ENCODE data around the gene ABR.
A peak's percentile ranks its signal among the peaks of the same experiment; 100 is the strongest.
"Not testable (repeated sequence)": the region's sequence is repeated elsewhere in the genome, so short reads cannot be mapped to it uniquely, and the experiment has no call there.

The ABR gene

GRCh38 chr17:1154704-1155103 is 25.1 kb downstream of the ABR start:
- TF ChIP-seq, protein P1, sequence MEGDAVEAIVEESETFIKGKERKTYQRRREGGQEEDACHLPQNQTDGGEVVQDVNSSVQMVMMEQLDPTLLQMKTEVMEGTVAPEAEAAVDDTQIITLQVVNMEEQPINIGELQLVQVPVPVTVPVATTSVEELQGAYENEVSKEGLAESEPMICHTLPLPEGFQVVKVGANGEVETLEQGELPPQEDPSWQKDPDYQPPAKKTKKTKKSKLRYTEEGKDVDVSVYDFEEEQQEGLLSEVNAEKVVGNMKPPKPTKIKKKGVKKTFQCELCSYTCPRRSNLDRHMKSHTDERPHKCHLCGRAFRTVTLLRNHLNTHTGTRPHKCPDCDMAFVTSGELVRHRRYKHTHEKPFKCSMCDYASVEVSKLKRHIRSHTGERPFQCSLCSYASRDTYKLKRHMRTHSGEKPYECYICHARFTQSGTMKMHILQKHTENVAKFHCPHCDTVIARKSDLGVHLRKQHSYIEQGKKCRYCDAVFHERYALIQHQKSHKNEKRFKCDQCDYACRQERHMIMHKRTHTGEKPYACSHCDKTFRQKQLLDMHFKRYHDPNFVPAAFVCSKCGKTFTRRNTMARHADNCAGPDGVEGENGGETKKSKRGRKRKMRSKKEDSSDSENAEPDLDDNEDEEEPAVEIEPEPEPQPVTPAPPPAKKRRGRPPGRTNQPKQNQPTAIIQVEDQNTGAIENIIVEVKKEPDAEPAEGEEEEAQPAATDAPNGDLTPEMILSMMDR (IDR thresholded peaks at IDR 0.05; ENCODE audit: low read length): no peak
- no peak for TF ChIP-seq EZH2 (optimal IDR thresholded peaks at IDR 0.05; ENCODE audit: low read depth, low read length)
- no peak for TF ChIP-seq EZH2phosphoT487 (IDR thresholded peaks at IDR 0.05; ENCODE audit: low read length)
- no peaks in the 10 kb centered on the region for H3F3A ChIP-seq (ENCODE audit: insufficient read depth, low read length)
- no peak for DNase-seq
- no peak overlapping the region for H3K9ac ChIP-seq (ENCODE audit: low read length)
- H3K9me3 ChIP-seq (replicated peaks; ENCODE audit: insufficient read depth, low read length): no peaks in the 10 kb centered on the region
- no peaks in the 10 kb centered on the region for H4K20me1 ChIP-seq (ENCODE audit: insufficient read depth, low read length)
- H3K27me3 ChIP-seq (replicated peaks; ENCODE audit: insufficient read depth, low read length): peaks cover 93% of the 10 kb centered on the region
- no peak overlapping the region for H3K4me2 ChIP-seq (ENCODE audit: low read depth, low read length)
- no peak overlapping the region for H3K4me3 ChIP-seq (ENCODE audit: low read length)
- no peaks in the 10 kb centered on the region for H3K9me2 ChIP-seq (replicated peaks; ENCODE audit: insufficient read depth, low read length)
- no peak overlapping the region for H2AFZ ChIP-seq (ENCODE audit: low read length)
- no peak overlapping the region for H3K27ac ChIP-seq (ENCODE audit: low read length)
- H3K36me3 ChIP-seq (replicated peaks; ENCODE audit: insufficient read depth, low read length): no peaks in the 10 kb centered on the region
- H3K4me1 ChIP-seq (ENCODE audit: low read length): 0 out of 2 replicates have a peak, but pooled peaks cover 3% of the 10 kb centered on the region
- no peaks in the 10 kb centered on the region for H3K79me2 ChIP-seq (ENCODE audit: low read length)

DNA sequence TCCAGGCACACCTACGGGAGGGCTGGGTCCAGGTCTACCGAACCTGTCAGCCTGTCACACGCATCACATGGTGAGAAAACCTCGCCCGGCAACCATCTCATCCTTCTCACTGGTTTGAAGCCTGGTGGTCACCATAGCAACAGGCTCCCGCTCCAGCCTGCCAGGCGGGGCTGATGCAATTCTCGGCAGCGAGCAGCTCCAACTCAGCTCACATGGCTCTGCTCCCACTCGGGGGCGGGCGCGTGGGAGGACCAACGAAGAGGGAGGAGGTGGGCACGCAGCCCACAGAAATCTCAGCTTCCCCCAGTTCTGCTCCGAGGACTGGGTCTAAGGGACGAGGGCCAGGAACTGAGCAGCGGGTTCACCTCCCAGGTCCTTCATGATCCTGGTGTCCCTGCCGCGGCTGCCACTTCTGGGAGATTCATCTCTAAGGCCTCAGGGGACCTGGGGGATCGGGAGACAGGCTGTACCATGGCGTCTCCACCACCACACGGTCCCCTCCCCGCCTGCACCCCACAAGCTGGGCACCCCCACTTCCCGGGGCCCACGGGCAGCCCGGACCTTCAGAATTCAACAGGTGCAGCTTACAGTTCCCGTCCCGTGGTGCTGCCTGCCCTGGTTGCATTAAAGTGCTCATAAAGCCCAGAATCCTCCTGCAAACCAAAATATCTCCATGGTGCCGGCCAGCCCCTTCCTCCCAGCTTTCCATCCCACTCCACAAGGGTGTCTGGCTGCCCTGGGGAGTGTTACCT is 25.8 kb downstream of the ABR start:
- DNase-seq: no peak
- TF ChIP-seq, protein P1 (IDR thresholded peaks at IDR 0.05; ENCODE audit: low read length): no peak
- no peak for TF ChIP-seq EZH2 (optimal IDR thresholded peaks at IDR 0.05; ENCODE audit: low read depth, low read length)
- no peak for TF ChIP-seq EZH2phosphoT487 (IDR thresholded peaks at IDR 0.05; ENCODE audit: low read length)
- H3K9me2 ChIP-seq (replicated peaks; ENCODE audit: insufficient read depth, low read length): no peaks in the 10 kb centered on the region
- H3K9me3 ChIP-seq (replicated peaks; ENCODE audit: insufficient read depth, low read length): no peaks in the 10 kb centered on the region
- H3K4me3 ChIP-seq (ENCODE audit: low read length): no peak overlapping the region
- no peaks in the 10 kb centered on the region for H4K20me1 ChIP-seq (ENCODE audit: insufficient read depth, low read length)
- no peaks in the 10 kb centered on the region for H3K36me3 ChIP-seq (replicated peaks; ENCODE audit: insufficient read depth, low read length)
- H3K4me1 ChIP-seq (ENCODE audit: low read length): 0 out of 2 replicates have a peak, but pooled peaks cover 3% of the 10 kb centered on the region
- no peak overlapping the region for H2AFZ ChIP-seq (ENCODE audit: low read length)
- H3K9ac ChIP-seq (ENCODE audit: low read length): no peak overlapping the region
- no peak overlapping the region for H3K27ac ChIP-seq (ENCODE audit: low read length)
- peaks cover 95% of the 10 kb centered on the region for H3K27me3 ChIP-seq (replicated peaks; ENCODE audit: insufficient read depth, low read length)
- no peaks in the 10 kb centered on the region for H3K79me2 ChIP-seq (ENCODE audit: low read length)
- H3F3A ChIP-seq (ENCODE audit: insufficient read depth, low read length): no peaks in the 10 kb centered on the region
- peak overlapping the region; percentile 27; the same call in 1 of the 2 replicates for H3K4me2 ChIP-seq (ENCODE audit: low read depth, low read length)

- H3K79me2 ChIP-seq (ENCODE audit: low read length); H3K36me3 ChIP-seq (replicated peaks; ENCODE audit: insufficient read depth, low read length): not testable (repeated sequence)
- H3K27me3 ChIP-seq (replicated peaks; ENCODE audit: insufficient read depth, low read length): peaks cover 93% of the 10 kb centered on the region
Observed at GRCh38 chr17:1152582-1152981, 27.2 kb downstream of the ABR start.

More at GRCh38 chr17:1152582-1152981, 27.2 kb downstream of the ABR start:
- H3K9ac ChIP-seq (ENCODE audit: low read length); H3K4me2 ChIP-seq (ENCODE audit: low read depth, low read length); H3K4me3 ChIP-seq (ENCODE audit: low read length); H4K20me1 ChIP-seq (ENCODE audit: insufficient read depth, low read length); H3K27ac ChIP-seq (ENCODE audit: low read length); H3K4me1 ChIP-seq (ENCODE audit: low read length); DNase-seq; H3K9me2 ChIP-seq (replicated peaks; ENCODE audit: insufficient read depth, low read length); H3K9me3 ChIP-seq (replicated peaks; ENCODE audit: insufficient read depth, low read length); H2AFZ ChIP-seq (ENCODE audit: low read length); H3F3A ChIP-seq (ENCODE audit: insufficient read depth, low read length): not testable (repeated sequence)

Data from MM.1S (cell line).